H1 (cell line): ENCODE measurements around the gene FAM219A.

Experiments
- POLR2A ChIP-seq, 2 experiments: IDR thresholded peaks; 1 replicate in 1 of 2; 2 replicates in 1 of 2; pipeline ENCODE4 v1.6.1; 2011; ENCODE audit warnings: low read depth in 2 of 2, low read length in 2 of 2, mild to moderate bottlenecking in 2 of 2; ENCODE audit errors: control extremely low read depth in 1 of 2
- RFX5 ChIP-seq: IDR thresholded peaks from 2 replicates; pipeline ENCODE4 v1.6.1; 2011; ENCODE audit warnings: low read depth, low read length, improper control_type of control experiment, borderline replicate concordance
- TF ChIP-seq, protein P1 (sequence below): IDR thresholded peaks from 2 replicates; pipeline ENCODE4 v1.6.1; 2012; ENCODE audit warnings: inconsistent platforms
- TF ChIP-seq, protein P2 (sequence below), 3 experiments: IDR thresholded peaks; 1 replicate in 2 of 3; 2 replicates in 1 of 3; pipeline versions ENCODE4 v1.5.1 to v1.6.1; 2011; ENCODE audit warnings: low read length in 3 of 3, mild to moderate bottlenecking in 3 of 3, inconsistent platforms in 2 of 3, low read depth in 1 of 3, moderate library complexity in 1 of 3; ENCODE audit not compliant: insufficient read depth in 1 of 3; ENCODE audit errors: control extremely low read depth in 1 of 3
- TF ChIP-seq, protein P3 (sequence below): IDR thresholded peaks from 2 replicates; pipeline ENCODE4 v1.6.1; 2012; ENCODE audit warnings: inconsistent platforms

DNA sequence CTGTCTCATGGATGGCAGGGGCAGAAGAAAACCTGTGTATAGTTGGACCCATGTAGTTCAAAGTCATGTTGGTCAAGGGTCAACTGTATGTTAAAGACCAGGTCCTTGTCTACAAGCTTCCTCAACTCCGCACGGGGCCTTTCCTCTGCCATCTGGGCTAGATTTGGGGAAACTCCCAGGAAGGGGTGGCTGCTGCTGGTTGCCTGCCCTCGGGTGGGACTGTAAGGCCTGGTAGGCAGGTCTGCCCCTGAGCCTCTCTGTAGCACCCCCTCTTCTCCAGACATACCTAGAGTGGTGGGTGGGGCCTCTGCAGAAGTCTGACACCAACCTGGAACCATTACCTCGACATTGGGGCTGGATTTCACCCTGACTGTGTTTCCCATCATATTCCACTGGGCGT lies 49.2 kb upstream of the FAM219A start:
- TF ChIP-seq RFX5 (no peak), POLR2A (IDR thresholded peaks at IDR 0.05; ENCODE audit: control extremely low read depth in 1 of 2, low read depth in 2 of 2, low read length in 2 of 2) (no peak)
- TF ChIP-seq, protein P1, sequence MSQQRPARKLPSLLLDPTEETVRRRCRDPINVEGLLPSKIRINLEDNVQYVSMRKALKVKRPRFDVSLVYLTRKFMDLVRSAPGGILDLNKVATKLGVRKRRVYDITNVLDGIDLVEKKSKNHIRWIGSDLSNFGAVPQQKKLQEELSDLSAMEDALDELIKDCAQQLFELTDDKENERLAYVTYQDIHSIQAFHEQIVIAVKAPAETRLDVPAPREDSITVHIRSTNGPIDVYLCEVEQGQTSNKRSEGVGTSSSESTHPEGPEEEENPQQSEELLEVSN, result no peak
- TF ChIP-seq, protein P2, sequence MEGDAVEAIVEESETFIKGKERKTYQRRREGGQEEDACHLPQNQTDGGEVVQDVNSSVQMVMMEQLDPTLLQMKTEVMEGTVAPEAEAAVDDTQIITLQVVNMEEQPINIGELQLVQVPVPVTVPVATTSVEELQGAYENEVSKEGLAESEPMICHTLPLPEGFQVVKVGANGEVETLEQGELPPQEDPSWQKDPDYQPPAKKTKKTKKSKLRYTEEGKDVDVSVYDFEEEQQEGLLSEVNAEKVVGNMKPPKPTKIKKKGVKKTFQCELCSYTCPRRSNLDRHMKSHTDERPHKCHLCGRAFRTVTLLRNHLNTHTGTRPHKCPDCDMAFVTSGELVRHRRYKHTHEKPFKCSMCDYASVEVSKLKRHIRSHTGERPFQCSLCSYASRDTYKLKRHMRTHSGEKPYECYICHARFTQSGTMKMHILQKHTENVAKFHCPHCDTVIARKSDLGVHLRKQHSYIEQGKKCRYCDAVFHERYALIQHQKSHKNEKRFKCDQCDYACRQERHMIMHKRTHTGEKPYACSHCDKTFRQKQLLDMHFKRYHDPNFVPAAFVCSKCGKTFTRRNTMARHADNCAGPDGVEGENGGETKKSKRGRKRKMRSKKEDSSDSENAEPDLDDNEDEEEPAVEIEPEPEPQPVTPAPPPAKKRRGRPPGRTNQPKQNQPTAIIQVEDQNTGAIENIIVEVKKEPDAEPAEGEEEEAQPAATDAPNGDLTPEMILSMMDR (IDR thresholded peaks at IDR 0.05; ENCODE audit: control extremely low read depth in 1 of 3, insufficient read depth in 1 of 3, low read depth in 1 of 3, low read length in 3 of 3), result no peak
- TF ChIP-seq, protein P3, sequence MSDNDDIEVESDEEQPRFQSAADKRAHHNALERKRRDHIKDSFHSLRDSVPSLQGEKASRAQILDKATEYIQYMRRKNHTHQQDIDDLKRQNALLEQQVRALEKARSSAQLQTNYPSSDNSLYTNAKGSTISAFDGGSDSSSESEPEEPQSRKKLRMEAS, result no peak
